Measurements from ENCODE around the gene RPL6. TPM values are rescaled to one million over a fixed set of nuclear protein-coding genes. Genes with fewer than 3 reads are reported as not detected.
"Not testable (repeated sequence)": the region's sequence is repeated elsewhere in the genome, so short reads cannot be mapped to it uniquely, and the experiment has no call there.

Gene RPL6
- 100 to 1,000 TPM; 544 to 908 TPM for total RNA-seq

- H3K9me3 ChIP-seq, result no peaks in the 10 kb centered on the region
- H3K36me3 ChIP-seq, result peaks cover 30% of the 10 kb centered on the region
- peak within 1 kb of the TSS; percentile 76 to 93 for H3K27ac ChIP-seq
- ATAC-seq (ENCODE audit: insufficient number of reproducible peaks, low FRiP score, low read depth), result peak; percentile 90
- DNase-seq (ENCODE audit: low spot score), result peak; percentile 50
- TF ChIP-seq CTCF (IDR thresholded peaks at IDR 0.05), result no peak
- H3K4me1 ChIP-seq (ENCODE audit: control insufficient read depth in 1 of 2, low read depth in 2 of 2), result peaks cover 9 to 19% of the 10 kb centered on the region in 2 donors
- peak within 1 kb of the TSS; percentile 74 for H3K4me3 ChIP-seq
- no peaks in the 10 kb centered on the region for H3K27me3 ChIP-seq (replicated peaks; ENCODE audit: insufficient read depth)
These were observed at the start of gene RPL6 for GRCh38 chr12:112409064-112409905. RPL6 (minus strand) TSS chr12:112409605; CDS start chr12:112408656, 949 bp downstream.

- DNase-seq (ENCODE audit: low spot score), result no peak
These were observed 49.3 kb upstream of the RPL6 start for GRCh38 chr12:112458751-112459150.

GRCh38 chr12:112458330-112458729 is 48.9 kb upstream of the RPL6 start:
- no peak for DNase-seq (ENCODE audit: low spot score)
- no peak overlapping the region for H3K4me3 ChIP-seq
- H3K36me3 ChIP-seq, result peaks cover 24% of the 10 kb centered on the region
- TF ChIP-seq CTCF (IDR thresholded peaks at IDR 0.05), result no peak
- no peak overlapping the region for H3K27ac ChIP-seq
- no peaks in the 10 kb centered on the region for H3K9me3 ChIP-seq
- no peak for ATAC-seq (ENCODE audit: insufficient number of reproducible peaks, low FRiP score, low read depth)
- no peaks in the 10 kb centered on the region for H3K4me1 ChIP-seq (ENCODE audit: control insufficient read depth in 1 of 2, low read depth in 2 of 2)
- no peaks in the 10 kb centered on the region for H3K27me3 ChIP-seq (replicated peaks; ENCODE audit: insufficient read depth)

More at GRCh38 chr12:112458751-112459150, 49.3 kb upstream of the RPL6 start:
- TF ChIP-seq CTCF (IDR thresholded peaks at IDR 0.05), result no peak
- no peak for ATAC-seq (ENCODE audit: insufficient number of reproducible peaks, low FRiP score, low read depth)
- no peaks in the 10 kb centered on the region for H3K27me3 ChIP-seq (replicated peaks; ENCODE audit: insufficient read depth)
- peaks cover 24% of the 10 kb centered on the region for H3K36me3 ChIP-seq
- no peaks in the 10 kb centered on the region for H3K4me1 ChIP-seq (ENCODE audit: control insufficient read depth in 1 of 2, low read depth in 2 of 2)
- H3K4me3 ChIP-seq, result no peak overlapping the region
- no peak overlapping the region for H3K27ac ChIP-seq
- H3K9me3 ChIP-seq, result no peaks in the 10 kb centered on the region

- not testable (repeated sequence) for H3K27me3 ChIP-seq (replicated peaks; ENCODE audit: insufficient read depth); H3K9me3 ChIP-seq; H3K4me3 ChIP-seq; ATAC-seq (ENCODE audit: insufficient number of reproducible peaks, low FRiP score, low read depth); H3K27ac ChIP-seq; DNase-seq (ENCODE audit: low spot score); H3K4me1 ChIP-seq (ENCODE audit: control insufficient read depth in 1 of 2, low read depth in 2 of 2)
- H3K36me3 ChIP-seq, result peaks cover 30% of the 10 kb centered on the region
These were observed 47.7 kb upstream of the RPL6 start for GRCh38 chr12:112457142-112457541.

GRCh38 chr12:112456029-112456428 is 46.6 kb upstream of the RPL6 start:
- Histone ChIP-seq H3K27ac (no peak overlapping the region), H3K27me3 (replicated peaks; ENCODE audit: insufficient read depth) (no peaks in the 10 kb centered on the region), H3K4me1 (ENCODE audit: control insufficient read depth in 1 of 2, low read depth in 2 of 2) (no peaks in the 10 kb centered on the region), H3K36me3 (peaks cover 31% of the 10 kb centered on the region), H3K9me3 (no peaks in the 10 kb centered on the region), H3K4me3 (no peak overlapping the region)
- ATAC-seq (ENCODE audit: insufficient number of reproducible peaks, low FRiP score, low read depth), result no peak
- no peak for DNase-seq (ENCODE audit: low spot score)
- no peak for TF ChIP-seq CTCF (IDR thresholded peaks at IDR 0.05)
